Caco-2 (cell line): Measurements from ENCODE around the gene PI4K2A. TPM values are rescaled to one million over a fixed set of nuclear protein-coding genes. Genes with fewer than 3 reads are reported as not detected.
A peak's percentile ranks its signal among the peaks of the same experiment; 100 is the strongest.

Experiments
- BruUV-seq: library from RNA; stranded (reverse); fragments of 400-500 nt; replicated peaks from 2 replicates; lab custom pipeline; 2021; lab: Mats Ljungman, UMichigan
- CTCF ChIA-PET: fragments of 300-600 bp; sonication (Branson Sonifier 250); formaldehyde crosslinking; loops from one replicate; lab custom pipeline; 2022; ENCODE audit warnings: antibody characterized with exemption; lab: Charles Lee
- POLR2A ChIA-PET: fragments of 300-600 bp; sonication (Branson Sonifier 250); formaldehyde crosslinking; loops from one replicate; lab custom pipeline; 2022; ENCODE audit warnings: antibody characterized with exemption; lab: Charles Lee
- DNase-seq, 2 experiments: peaks; one replicate each; pipeline versions ENCODE4 v3.0.0 to v3.0.0-alpha.2; 2020 to 2022
- H3K27me3 ChIP-seq: replicated peaks from 2 replicates; pipeline ENCODE4 v1.6.0; 2011; ENCODE audit warnings: low read length; ENCODE audit not compliant: control insufficient read depth, insufficient read depth
- H3K36me3 ChIP-seq: 2 replicates; pipeline ENCODE4 v1.5.1; 2011; ENCODE audit warnings: low read length; ENCODE audit not compliant: control insufficient read depth, insufficient read depth
- H3K4me1 ChIP-seq: fragments of 250-450 bp; sonication (Bioruptor Pico); 2 replicates; pipeline ENCODE4 v1.5.1; 2020; ENCODE audit warnings: mild to moderate bottlenecking
- H3K4me3 ChIP-seq: 2 replicates; pipeline ENCODE4 v1.5.1; 2011; ENCODE audit warnings: low read depth, mild to moderate bottlenecking, control low read depth, low read length
- H3K9me3 ChIP-seq: fragments of 250-450 bp; sonication (Bioruptor Pico); 2 replicates; pipeline ENCODE4 v1.5.1; 2020; ENCODE audit warnings: mild to moderate bottlenecking, moderate library complexity
- H3K27ac Mint-ChIP-seq: one replicate; pipeline ENCODE4 v1.8.0; 2022; ENCODE audit warnings: mixed read lengths; ENCODE audit not compliant: unreplicated experiment
- H3K27me3 Mint-ChIP-seq: one replicate; pipeline ENCODE4 v1.8.0; 2022; ENCODE audit warnings: mixed read lengths; ENCODE audit not compliant: insufficient read depth, unreplicated experiment
- H3K36me3 Mint-ChIP-seq: one replicate; pipeline ENCODE4 v1.8.0; 2022; ENCODE audit warnings: mild to moderate bottlenecking, mixed read lengths; ENCODE audit not compliant: insufficient read depth, unreplicated experiment
- H3K4me1 Mint-ChIP-seq: one replicate; pipeline ENCODE4 v1.8.0; 2022; ENCODE audit warnings: low read depth, mixed read lengths; ENCODE audit not compliant: unreplicated experiment
- H3K4me3 Mint-ChIP-seq: one replicate; pipeline ENCODE4 v1.8.0; 2022; ENCODE audit warnings: mild to moderate bottlenecking, moderate library complexity, mixed read lengths; ENCODE audit not compliant: unreplicated experiment
- H3K9me3 Mint-ChIP-seq: one replicate; pipeline ENCODE4 v1.8.0; 2022; ENCODE audit warnings: mixed read lengths; ENCODE audit not compliant: unreplicated experiment
- CTCF ChIP-seq, 2 experiments: fragments of 200-600 bp in 1 of 2; IDR thresholded peaks; 1 replicate in 1 of 2; 2 replicates in 1 of 2; pipeline versions ENCODE4 v1.5.1 to v1.8.0; 2011 to 2022; ENCODE audit warnings: antibody characterized with exemption in 1 of 2, control low read depth in 1 of 2, inconsistent platforms in 1 of 2, low read depth in 1 of 2, low read length in 1 of 2, mild to moderate bottlenecking in 1 of 2, moderate library complexity in 1 of 2; ENCODE audit not compliant: insufficient read depth in 1 of 2, severe bottlenecking in 1 of 2, unreplicated experiment in 1 of 2
- intact Hi-C: fragments of 100-400 bp; cut with micrococcal nuclease; formaldehyde crosslinking; loops from one replicate; pipeline ENCODE4 v1.10.0; 2022; ENCODE audit not compliant: unreplicated experiment
- total RNA-seq: library from RNA; stranded (reverse); gene quantifications from 2 replicates; pipeline ENCODE4 v1.2.3, GENCODE V29; 2022

PI4K2A gene
- total RNA-seq, 1 experiment from 2014 or later: 27.3 TPM

- CTCF ChIA-PET: interaction anchor here (1.0 to 2.7 kb wide), 8 partner anchors 9 to 38 kb away, joined by 3 to 15 read pairs (median 6); partner anchors contain the start of genes AVPI1 and ZFYVE27
- Mint-ChIP-seq H3K4me3 (peak overlapping the region; percentile 92), H3K9me3 (no peaks in the 10 kb centered on the region), H3K4me1 (peaks cover 19% of the 10 kb centered on the region), H3K36me3 (peaks cover 21% of the 10 kb centered on the region), H3K27ac (peak overlapping the region; percentile 91), H3K27me3 (no peaks in the 10 kb centered on the region)
- no peak for TF ChIP-seq CTCF (IDR thresholded peaks at IDR 0.05; ENCODE audit: insufficient read depth in 1 of 2, low read depth in 1 of 2, low read length in 1 of 2, severe bottlenecking in 1 of 2, unreplicated experiment in 1 of 2)
- intact Hi-C loops: loop anchor here (1.0 to 5.0 kb wide), 2 partner anchors 17 to 32 kb away; no protein-coding TSS in a partner anchor
- POLR2A ChIA-PET: interaction anchor here (0.7 to 2.6 kb wide), 4 partner anchors 10 to 50 kb away, joined by 3 to 20 read pairs (median 10); partner anchors contain the start of genes AVPI1 and ZFYVE27
- DNase-seq: peak; percentile 54 to 58
- Histone ChIP-seq H3K9me3 (no peaks in the 10 kb centered on the region), H3K4me3 (peak overlapping the region; percentile 89), H3K27me3 (no peaks in the 10 kb centered on the region), H3K36me3 (no peaks in the 10 kb centered on the region), H3K4me1 (peaks cover 19% of the 10 kb centered on the region)
- TSS peak; percentile 23 for BruUV-seq
Observed at GRCh38 chr10:97714401-97715258, 74.2 kb downstream of the PI4K2A start.

GRCh38 chr10:97715259-97715874 lies 74.9 kb downstream of the PI4K2A start:
- Mint-ChIP-seq H3K27me3 (no peaks in the 10 kb centered on the region), H3K4me1 (peaks cover 18% of the 10 kb centered on the region), H3K9me3 (no peaks in the 10 kb centered on the region), H3K27ac (peak overlapping the region; percentile 91), H3K36me3 (peaks cover 21% of the 10 kb centered on the region), H3K4me3 (peak overlapping the region; percentile 92)
- Histone ChIP-seq H3K4me1 (peaks cover 18% of the 10 kb centered on the region), H3K4me3 (peak overlapping the region; percentile 89; the same call in 1 of the 2 replicates), H3K9me3 (no peaks in the 10 kb centered on the region), H3K27me3 (no peaks in the 10 kb centered on the region), H3K36me3 (no peaks in the 10 kb centered on the region)
- TF ChIP-seq CTCF (IDR thresholded peaks at IDR 0.05; ENCODE audit: insufficient read depth in 1 of 2, low read depth in 1 of 2, low read length in 1 of 2, severe bottlenecking in 1 of 2, unreplicated experiment in 1 of 2): no peak
- intact Hi-C loops: loop anchor here (5.0 kb wide), 1 partner anchor 33 kb away; no protein-coding TSS in a partner anchor
- ChIA-PET POLR2A (interaction anchor here (1.8 to 2.6 kb wide), 3 partner anchors 9 to 28 kb away, joined by 5 to 20 read pairs (median 16); partner anchors contain the start of genes AVPI1 and ZFYVE27), CTCF (interaction anchor here (1.4 to 2.7 kb wide), 5 partner anchors 8 to 39 kb away, joined by 4 to 15 read pairs (median 7); partner anchors contain the start of gene ZFYVE27)
- no TSS peak for BruUV-seq
- no peak for DNase-seq

GRCh38 chr10:97717627-97718026 lies 77.2 kb downstream of the PI4K2A start:
- no TSS peak for BruUV-seq
- no peak for DNase-seq
- no peak for TF ChIP-seq CTCF (IDR thresholded peaks at IDR 0.05; ENCODE audit: insufficient read depth in 1 of 2, low read depth in 1 of 2, low read length in 1 of 2, severe bottlenecking in 1 of 2, unreplicated experiment in 1 of 2)
- H3K9me3 Mint-ChIP-seq: no peaks in the 10 kb centered on the region
- H3K4me3 Mint-ChIP-seq: no peak overlapping the region
- H3K27me3 Mint-ChIP-seq: no peaks in the 10 kb centered on the region
- H3K4me1 ChIP-seq: peaks cover 18% of the 10 kb centered on the region
- POLR2A ChIA-PET: no interaction called here
- no peaks in the 10 kb centered on the region for H3K36me3 ChIP-seq
- peaks cover 17% of the 10 kb centered on the region for H3K4me1 Mint-ChIP-seq
- no peaks in the 10 kb centered on the region for H3K9me3 ChIP-seq
- H3K4me3 ChIP-seq: no peak overlapping the region
- intact Hi-C loops: loop anchor here (5.0 kb wide), 1 partner anchor 35 kb away; no protein-coding TSS in a partner anchor
- CTCF ChIA-PET: interaction anchor here (1.1 to 2.6 kb wide), 2 partner anchors 8 to 9 kb away, joined by 3 to 8 read pairs; no protein-coding TSS in a partner anchor
- no peaks in the 10 kb centered on the region for H3K27me3 ChIP-seq
- H3K36me3 Mint-ChIP-seq: peaks cover 20% of the 10 kb centered on the region
- no peak overlapping the region for H3K27ac Mint-ChIP-seq
